ENCODE measurements around the gene INTS7.

DNA sequence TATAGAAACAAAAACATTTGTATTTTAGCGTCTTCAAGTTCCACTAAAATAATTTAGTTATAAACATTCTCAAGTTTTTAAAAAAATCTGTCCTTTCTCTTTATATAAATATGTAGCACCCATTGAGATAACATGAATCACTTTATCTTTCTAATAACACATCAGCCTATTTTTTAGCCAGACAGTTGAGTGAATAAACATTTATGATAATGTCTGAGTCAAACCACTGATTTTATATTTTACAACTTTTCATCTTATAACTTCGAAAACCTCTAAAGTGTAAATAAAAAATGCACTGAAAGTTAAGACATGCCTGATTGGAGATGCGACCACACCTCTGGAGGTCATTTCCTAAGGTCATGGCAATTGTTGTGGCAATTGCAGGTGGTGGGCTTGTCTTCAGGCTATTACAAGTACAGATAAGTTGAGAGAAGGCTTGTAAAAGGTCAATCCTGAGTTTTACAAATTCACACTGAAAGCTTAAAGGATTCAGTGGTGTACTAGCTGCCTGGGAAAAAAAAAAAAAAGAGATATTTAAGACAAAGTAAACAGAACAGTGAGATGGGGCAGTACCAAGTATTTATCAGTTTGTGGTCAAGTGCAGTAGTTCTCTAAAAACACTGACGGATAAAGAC is 67.0 kb downstream of the INTS7 start:
- TF ChIP-seq POLR2AphosphoS5 (IDR thresholded peaks at IDR 0.05) (no peak), CTCF (IDR thresholded peaks at IDR 0.05 in 8 of 11, conservative IDR thresholded peaks at IDR 0.05 in 3 of 11) (no peak), POLR2A (IDR thresholded peaks at IDR 0.05) (no peak)
